ENCODE results near the gene PHF24. TPM values are rescaled to one million over a fixed set of nuclear protein-coding genes. Genes with fewer than 3 reads are reported as not detected.

The PHF24 gene
- total and polyA plus RNA-seq, 10 of the 15 experiments (the other 5 are each of a cell fraction or from before 2014, with no cell fraction given) = 0.02 to 0.04 TPM; not detected in 8

DNA sequence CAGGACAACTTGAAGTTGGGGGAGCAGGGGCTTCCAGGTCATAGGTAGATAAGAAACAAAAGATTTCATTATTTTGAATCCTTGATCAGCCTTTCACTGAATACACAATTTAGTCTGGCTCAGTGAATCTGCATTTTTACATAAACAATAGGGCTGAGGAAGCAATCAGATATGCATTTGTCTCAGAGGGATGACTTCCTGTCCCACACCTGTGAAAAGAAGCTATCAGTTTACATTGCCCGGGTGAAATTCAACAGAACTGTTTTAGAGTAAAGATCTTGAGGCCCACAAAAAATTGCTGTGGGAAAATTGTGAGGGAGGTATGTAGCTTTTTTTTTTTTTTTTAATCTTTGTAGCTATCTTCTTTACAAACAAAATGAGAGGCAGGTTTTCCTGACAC, 69.8 kb downstream of the PHF24 start:
- DNase-seq (ENCODE audit: low read depth, low spot score) (no peak), FAIRE-seq (no peak), ATAC-seq (no peak)
- Histone ChIP-seq H3K4me2 (ENCODE audit: control insufficient read depth, insufficient read depth) (no peak overlapping the region), H2AFZ (ENCODE audit: control insufficient read depth, low read depth, low read length) (no peak overlapping the region), H3K79me2 (ENCODE audit: control insufficient read depth, insufficient read depth, low read length) (no peaks in the 10 kb centered on the region), H4K20me1 (ENCODE audit: control insufficient read depth, insufficient read depth) (no peaks in the 10 kb centered on the region), H3K27ac (ENCODE audit: control insufficient read depth, insufficient read depth) (no peak overlapping the region), H3K9ac (ENCODE audit: control insufficient read depth, insufficient read depth, low read length) (no peak overlapping the region), H3K4me3 (no peak overlapping the region), H3K27me3 (replicated peaks in 1 of 2; ENCODE audit: control insufficient read depth in 2 of 2, insufficient read depth in 2 of 2, low read length in 1 of 2) (no peaks in the 10 kb centered on the region), H3K9me3 (replicated peaks; ENCODE audit: control insufficient read depth, insufficient read depth, low read length) (no peaks in the 10 kb centered on the region; the same call in 2 of the 3 replicates), H3K4me1 (ENCODE audit: control insufficient read depth, insufficient read depth, low read length) (peaks cover 4% of the 10 kb centered on the region; the same call in 1 of the 2 replicates), H3K36me3 (ENCODE audit: control insufficient read depth in 2 of 2, insufficient read depth in 2 of 2, low read length in 1 of 2) (no peaks in the 10 kb centered on the region)
- TF ChIP-seq SP1 (IDR thresholded peaks at IDR 0.05; ENCODE audit: low read depth, low read length) = no peak
- TF ChIP-seq, protein P1, sequence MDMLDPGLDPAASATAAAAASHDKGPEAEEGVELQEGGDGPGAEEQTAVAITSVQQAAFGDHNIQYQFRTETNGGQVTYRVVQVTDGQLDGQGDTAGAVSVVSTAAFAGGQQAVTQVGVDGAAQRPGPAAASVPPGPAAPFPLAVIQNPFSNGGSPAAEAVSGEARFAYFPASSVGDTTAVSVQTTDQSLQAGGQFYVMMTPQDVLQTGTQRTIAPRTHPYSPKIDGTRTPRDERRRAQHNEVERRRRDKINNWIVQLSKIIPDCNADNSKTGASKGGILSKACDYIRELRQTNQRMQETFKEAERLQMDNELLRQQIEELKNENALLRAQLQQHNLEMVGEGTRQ (IDR thresholded peaks at IDR 0.05; ENCODE audit: borderline replicate concordance, low read depth, low read length) = no peak
- TF ChIP-seq IKZF2 (IDR thresholded peaks at IDR 0.05) = no peak
- TF ChIP-seq EZH2 (IDR thresholded peaks at IDR 0.05; ENCODE audit: borderline replicate concordance, control insufficient read depth, low read depth, low read length) = no peak
- no peak for TF ChIP-seq ZNF217 (IDR thresholded peaks at IDR 0.05)
- TF ChIP-seq, protein P2, sequence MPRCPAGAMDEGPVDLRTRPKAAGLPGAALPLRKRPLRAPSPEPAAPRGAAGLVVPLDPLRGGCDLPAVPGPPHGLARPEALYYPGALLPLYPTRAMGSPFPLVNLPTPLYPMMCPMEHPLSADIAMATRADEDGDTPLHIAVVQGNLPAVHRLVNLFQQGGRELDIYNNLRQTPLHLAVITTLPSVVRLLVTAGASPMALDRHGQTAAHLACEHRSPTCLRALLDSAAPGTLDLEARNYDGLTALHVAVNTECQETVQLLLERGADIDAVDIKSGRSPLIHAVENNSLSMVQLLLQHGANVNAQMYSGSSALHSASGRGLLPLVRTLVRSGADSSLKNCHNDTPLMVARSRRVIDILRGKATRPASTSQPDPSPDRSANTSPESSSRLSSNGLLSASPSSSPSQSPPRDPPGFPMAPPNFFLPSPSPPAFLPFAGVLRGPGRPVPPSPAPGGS (IDR thresholded peaks at IDR 0.05; ENCODE audit: borderline replicate concordance, insufficient read depth, low read depth, low read length, poor library complexity, severe bottlenecking) = no peak
- no peak for TF ChIP-seq NR2F1 (conservative IDR thresholded peaks at IDR 0.05)
- no peak for TF ChIP-seq CHD2 (IDR thresholded peaks at IDR 0.05; ENCODE audit: borderline replicate concordance, low read depth, low read length)
- no peak for TF ChIP-seq JUND (IDR thresholded peaks at IDR 0.05; ENCODE audit: low read depth, low read length)
- intact Hi-C loops (cut with micrococcal nuclease; ENCODE audit: unreplicated experiment) = no loop called here
- ChIA-PET RAD21 (ENCODE audit: unreplicated experiment) (interaction anchor here (0.9 kb wide), 1 partner anchor 23 kb away, joined by 3 read pairs; no protein-coding TSS in a partner anchor), SMC1A (ENCODE audit: uncharacterized antibody, unreplicated experiment) (interaction anchor here (1.3 kb wide), 1 partner anchor 23 kb away, joined by 7 read pairs; no protein-coding TSS in a partner anchor), POLR2A (interaction anchor here (0.6 kb wide), 1 partner anchor 290 kb away, joined by 3 read pairs; no protein-coding TSS in a partner anchor), CTCF (interaction anchor here (0.6 to 7.2 kb wide), 6 partner anchors 10 to 966 kb away, joined by 3 to 39 read pairs (median 4); no protein-coding TSS in a partner anchor)
- WGBS (ENCODE audit: insufficient coverage, insufficient replicate concordance, low lambda C conversion rate, missing lambda C conversion rate) = 0% methylated on average over 1 of the region's 1 CpG
- in situ Hi-C loops (cut with MboI) = no loop called here
- BruUV-seq (replicated peaks) = no TSS peak
